B cell (primary cell): ENCODE results near the gene TP63. TPM values are rescaled to one million over a fixed set of nuclear protein-coding genes. Genes with fewer than 3 reads are reported as not detected.

Experiments used
- ATAC-seq: fragments of 200-7000 bp; cut with Tn5 transposase; one replicate; pipeline ENCODE4 v1.10.0; 2021; ENCODE audit warnings: low read depth, mild to moderate bottlenecking, moderate number of reproducible peaks, moderate library complexity
- CTCF ChIA-PET: fragments of 350-600 bp; sonication (Branson Sonifier 250); formaldehyde crosslinking; loops from one replicate; lab custom pipeline; 2021; ENCODE audit warnings: antibody characterized with exemption, inconsistent platforms; lab: Charles Lee
- POLR2A ChIA-PET: fragments of 350-600 bp; sonication (Branson Sonifier 250); formaldehyde crosslinking; loops from one replicate; lab custom pipeline; 2021; ENCODE audit warnings: antibody characterized with exemption; lab: Charles Lee
- DNase-seq: peaks from one replicate; pipeline ENCODE4 v3.0.0; 2013
- H2AFZ ChIP-seq: 2 replicates; pipeline ENCODE4 v1.6.1; 2012; ENCODE audit warnings: mild to moderate bottlenecking, low read depth, low read length; ENCODE audit not compliant: insufficient read depth, poor library complexity, severe bottlenecking
- H3K27ac ChIP-seq, 2 donors: 1 replicate in 1 of 2; 2 replicates in 1 of 2; pipeline ENCODE4 v1.5.1; 2012 to 2013; ENCODE audit warnings: low read length in 2 of 2, mild to moderate bottlenecking in 2 of 2, moderate library complexity in 1 of 2
- H3K27me3 ChIP-seq, 4 experiments: fragments of 200-600 bp in 1 of 4; sonication (generic) in 1 of 4; replicated peaks in 1 of 4; 1 replicate in 2 of 4; 2 replicates in 2 of 4; pipeline versions ENCODE4 v1.6.1 to v1.7.0; 2013 to 2016; ENCODE audit warnings: low read length in 3 of 4, mild to moderate bottlenecking in 2 of 4, mixed read lengths in 1 of 4, moderate library complexity in 1 of 4; ENCODE audit not compliant: insufficient read depth in 4 of 4, control insufficient read depth in 3 of 4; ENCODE audit errors: control extremely low read depth in 1 of 4
- H3K36me3 ChIP-seq, 2 experiments: replicated peaks in 1 of 2; 1 replicate in 1 of 2; 2 replicates in 1 of 2; pipeline versions ENCODE4 v1.6.1 to v1.7.1; 2013; ENCODE audit warnings: low read length in 1 of 2; ENCODE audit not compliant: insufficient read depth in 2 of 2, control insufficient read depth in 1 of 2; ENCODE audit errors: control extremely low read depth in 1 of 2, extremely low read depth in 1 of 2
- H3K4me1 ChIP-seq, 2 donors: fragments of 200-600 bp in 1 of 2; sonication (generic) in 1 of 2; 1 replicate in 1 of 2; 2 replicates in 1 of 2; pipeline versions ENCODE4 v1.5.1 to v1.6.1; 2013 to 2017; ENCODE audit warnings: low read length in 2 of 2; ENCODE audit not compliant: control insufficient read depth in 2 of 2, insufficient read depth in 2 of 2
- H3K4me2 ChIP-seq: replicated peaks from 2 replicates; pipeline ENCODE3; 2012; ENCODE audit warnings: mild to moderate bottlenecking, low read depth, low read length; ENCODE audit not compliant: poor library complexity, severe bottlenecking
- H3K4me3 ChIP-seq, 5 experiments: fragments of 200-600 bp in 1 of 5; sonication (generic) in 1 of 5; 1 replicate in 3 of 5; 2 replicates in 2 of 5; pipeline versions ENCODE4 v1.5.1 to v1.7.0; 2011 to 2016; ENCODE audit warnings: low read length in 4 of 5, mild to moderate bottlenecking in 4 of 5, low read depth in 2 of 5, control low read depth in 1 of 5, moderate library complexity in 1 of 5; ENCODE audit not compliant: insufficient read depth in 1 of 5; ENCODE audit errors: control extremely low read depth in 1 of 5, extremely low read depth in 1 of 5
- H3K79me2 ChIP-seq: fragments of 200-600 bp; sonication (generic); one replicate; pipeline ENCODE4 v1.6.0; 2016; ENCODE audit warnings: low read length; ENCODE audit not compliant: control insufficient read depth, insufficient read depth
- H3K9ac ChIP-seq: fragments of 200-600 bp; sonication (generic); 2 replicates; pipeline ENCODE4 v1.6.1; 2017; ENCODE audit warnings: mild to moderate bottlenecking, low read length, moderate library complexity
- H3K9me3 ChIP-seq, 3 donors: one replicate each; pipeline versions ENCODE4 v1.6.1 to v1.7.1; 2013; ENCODE audit warnings: low read length in 2 of 3; ENCODE audit not compliant: control insufficient read depth in 2 of 3, insufficient read depth in 1 of 3; ENCODE audit errors: control extremely low read depth in 1 of 3
- H4K20me1 ChIP-seq: 2 replicates; pipeline ENCODE4 v1.6.0; 2012; ENCODE audit warnings: mild to moderate bottlenecking, low read length; ENCODE audit not compliant: insufficient read depth, control insufficient read depth, poor library complexity, severe bottlenecking
- H3K27ac Mint-ChIP-seq: one replicate; pipeline ENCODE4 v1.8.0; 2021; ENCODE audit warnings: mixed read lengths
- H3K27me3 Mint-ChIP-seq: one replicate; pipeline ENCODE4 v1.8.0; 2021; ENCODE audit warnings: mixed read lengths
- H3K4me1 Mint-ChIP-seq: one replicate; pipeline ENCODE4 v1.8.0; 2021; ENCODE audit warnings: mixed read lengths
- H3K4me3 Mint-ChIP-seq: one replicate; pipeline ENCODE4 v1.8.0; 2021; ENCODE audit warnings: mixed read lengths
- H3K9me3 Mint-ChIP-seq: one replicate; pipeline ENCODE4 v1.8.0; 2022; ENCODE audit warnings: mixed read lengths; ENCODE audit not compliant: insufficient read depth
- EZH2 ChIP-seq: IDR thresholded peaks from 2 replicates; pipeline ENCODE4 v1.6.1; 2012; ENCODE audit warnings: borderline replicate concordance, low read depth, mild to moderate bottlenecking, moderate library complexity, low read length; ENCODE audit not compliant: insufficient read depth, poor library complexity, severe bottlenecking
- WGBS: methylation state at CpG from one replicate; pipeline ENCODE4 v1.1.5; 2013; ENCODE audit warnings: missing lambda C conversion rate; ENCODE audit not compliant: insufficient coverage; 5-methylcytosine and 5-hydroxymethylcytosine counted together
- intact Hi-C: fragments of 100-400 bp; cut with micrococcal nuclease; formaldehyde crosslinking; loops from one replicate; pipeline ENCODE4 v1.10.0; 2022
- polyA plus RNA-seq: library from polyadenylated mRNA; depleted of rRNA; stranded (reverse); fragments of >200 nt; gene quantifications from 2 replicates; pipeline ENCODE4 v1.2.3, GENCODE V29; 2012
- total RNA-seq, 2 donors: library from RNA; stranded (reverse); fragments of 120-200 nt in 1 of 2; gene quantifications; 1 replicate in 1 of 2; 2 replicates in 1 of 2; pipeline versions ENCODE4 v1.2.3 to v1.2.4, GENCODE V29; 2013 to 2022
- TF ChIP-seq, protein P1 (sequence below): fragments of 200-600 bp; IDR thresholded peaks from one replicate; pipeline ENCODE4 v1.8.0; 2022; ENCODE audit warnings: antibody characterized with exemption, mild to moderate bottlenecking

Gene TP63
- total and polyA plus RNA-seq, 2 donors (not counting 1 experiment from before 2014, with no cell fraction given), result 1.2 to 2.0 TPM

DNA sequence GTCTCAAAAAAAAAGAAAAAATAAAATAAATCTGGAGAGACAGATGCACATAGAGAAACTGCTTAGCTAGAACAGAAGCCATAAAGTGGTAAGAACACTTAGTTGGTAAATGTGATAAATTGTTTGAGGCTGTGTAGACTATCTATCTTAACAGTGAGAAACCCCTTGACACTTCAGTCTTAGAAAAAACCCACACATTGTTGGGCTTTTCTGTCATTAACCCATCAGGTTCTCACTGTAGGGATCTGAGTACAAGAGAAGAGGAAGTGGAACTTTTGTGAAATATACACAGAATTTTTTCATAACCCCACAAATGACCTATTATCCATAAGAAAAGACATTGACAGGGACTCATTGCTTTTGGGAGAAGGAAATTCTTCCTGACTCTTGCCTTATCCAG is 24.4 kb downstream of the TP63 start:
- H3K4me1 Mint-ChIP-seq, result no peaks in the 10 kb centered on the region
- Histone ChIP-seq H3K9ac (no peak overlapping the region), H3K36me3 (no peaks in the 10 kb centered on the region), H3K9me3 (peaks cover 1 to 7% (median 5%) of the 10 kb centered on the region in 3 donors), H3K79me2 (no peaks in the 10 kb centered on the region), H3K27ac (no peak overlapping the region), H3K4me2 (no peak overlapping the region), H2AFZ (no peak overlapping the region), H3K4me3 (no peak overlapping the region), H4K20me1 (no peaks in the 10 kb centered on the region), H3K27me3 (no peaks in the 10 kb centered on the region), H3K4me1 (no peaks in the 10 kb centered on the region)
- H3K9me3 Mint-ChIP-seq, result peaks cover 2% of the 10 kb centered on the region
- CTCF ChIA-PET, result no interaction called here
- no peak overlapping the region for H3K27ac Mint-ChIP-seq
- DNase-seq (no peak), ATAC-seq (no peak)
- TF ChIP-seq EZH2, result no peak
- TF ChIP-seq, protein P1, sequence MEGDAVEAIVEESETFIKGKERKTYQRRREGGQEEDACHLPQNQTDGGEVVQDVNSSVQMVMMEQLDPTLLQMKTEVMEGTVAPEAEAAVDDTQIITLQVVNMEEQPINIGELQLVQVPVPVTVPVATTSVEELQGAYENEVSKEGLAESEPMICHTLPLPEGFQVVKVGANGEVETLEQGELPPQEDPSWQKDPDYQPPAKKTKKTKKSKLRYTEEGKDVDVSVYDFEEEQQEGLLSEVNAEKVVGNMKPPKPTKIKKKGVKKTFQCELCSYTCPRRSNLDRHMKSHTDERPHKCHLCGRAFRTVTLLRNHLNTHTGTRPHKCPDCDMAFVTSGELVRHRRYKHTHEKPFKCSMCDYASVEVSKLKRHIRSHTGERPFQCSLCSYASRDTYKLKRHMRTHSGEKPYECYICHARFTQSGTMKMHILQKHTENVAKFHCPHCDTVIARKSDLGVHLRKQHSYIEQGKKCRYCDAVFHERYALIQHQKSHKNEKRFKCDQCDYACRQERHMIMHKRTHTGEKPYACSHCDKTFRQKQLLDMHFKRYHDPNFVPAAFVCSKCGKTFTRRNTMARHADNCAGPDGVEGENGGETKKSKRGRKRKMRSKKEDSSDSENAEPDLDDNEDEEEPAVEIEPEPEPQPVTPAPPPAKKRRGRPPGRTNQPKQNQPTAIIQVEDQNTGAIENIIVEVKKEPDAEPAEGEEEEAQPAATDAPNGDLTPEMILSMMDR, result no peak
- POLR2A ChIA-PET, result no interaction called here
- H3K27me3 Mint-ChIP-seq, result no peaks in the 10 kb centered on the region
- no peak overlapping the region for H3K4me3 Mint-ChIP-seq
- intact Hi-C loops, result no loop called here

DNA sequence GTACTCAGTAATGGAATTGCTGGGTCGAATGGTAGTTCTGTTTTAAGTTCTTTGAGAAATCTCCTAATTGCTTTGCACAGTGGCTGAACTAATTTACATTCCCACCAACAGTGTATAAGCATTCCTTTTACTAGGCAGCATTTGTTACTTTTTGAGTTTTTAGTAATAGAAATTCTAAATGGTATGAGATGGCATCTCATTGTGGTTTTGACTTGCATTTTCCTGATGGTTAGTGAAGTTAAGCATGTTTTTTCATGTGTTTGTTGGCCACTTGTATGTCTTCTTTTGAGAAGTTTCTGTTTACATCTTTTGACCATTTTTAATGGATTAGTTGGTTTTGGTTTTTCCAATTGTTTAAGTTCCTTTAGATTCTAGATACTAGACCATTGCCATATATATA is 28.4 kb downstream of the TP63 start:
- no peak overlapping the region for H3K9ac ChIP-seq

More for the DNA sequence above, 28.4 kb downstream of the TP63 start:
- ATAC-seq (no peak), DNase-seq (no peak)
- ChIA-PET CTCF (no interaction called here), POLR2A (no interaction called here)
- Mint-ChIP-seq H3K27ac (no peak overlapping the region), H3K9me3 (peaks cover 2% of the 10 kb centered on the region), H3K4me1 (no peaks in the 10 kb centered on the region), H3K27me3 (no peaks in the 10 kb centered on the region), H3K4me3 (no peak overlapping the region)
- no peaks in the 10 kb centered on the region for H3K36me3 ChIP-seq
- H4K20me1 ChIP-seq, result no peaks in the 10 kb centered on the region
- H2AFZ ChIP-seq, result no peak overlapping the region
- no peak overlapping the region for H3K4me2 ChIP-seq
- no peaks in the 10 kb centered on the region for H3K27me3 ChIP-seq
- no peak overlapping the region for H3K4me3 ChIP-seq
- TF ChIP-seq, protein P1, result no peak
- TF ChIP-seq EZH2, result no peak
- H3K79me2 ChIP-seq, result no peaks in the 10 kb centered on the region
- intact Hi-C loops, result no loop called here
- no CpG with 5 or more reads among the region's 1 CpG for WGBS
- H3K4me1 ChIP-seq, result no peaks in the 10 kb centered on the region
- H3K9me3 ChIP-seq, result peaks cover 0 to 5% (median 1%) of the 10 kb centered on the region in 3 donors
- H3K27ac ChIP-seq, result no peak overlapping the region
